Dendritic cell treated with granulocyte-macrophage colony-stimulating factor and Interleukin-4, amounts not matched to agents 40 ng/mL and 50 ng/mL, for 4 days (primary cell): ENCODE data around the gene SPRN.

ENCODE experiments used
- H3K27ac Mint-ChIP-seq: one replicate; pipeline ENCODE4 v1.8.0; 2022; ENCODE audit warnings: mild to moderate bottlenecking, mixed read lengths
- H3K27me3 Mint-ChIP-seq: one replicate; pipeline ENCODE4 v1.8.0; 2022; ENCODE audit warnings: mild to moderate bottlenecking, mixed read lengths
- H3K36me3 Mint-ChIP-seq: one replicate; pipeline ENCODE4 v1.8.0; 2022; ENCODE audit warnings: low read depth, mixed read lengths
- H3K4me1 Mint-ChIP-seq: one replicate; pipeline ENCODE4 v1.8.0; 2022; ENCODE audit warnings: low read depth, mixed read lengths
- H3K4me3 Mint-ChIP-seq: one replicate; pipeline ENCODE4 v1.8.0; 2022; ENCODE audit warnings: mild to moderate bottlenecking, moderate library complexity, mixed read lengths
- H3K9me3 Mint-ChIP-seq: one replicate; pipeline ENCODE4 v1.8.0; 2022; ENCODE audit warnings: mixed read lengths
- intact Hi-C: fragments of 100-400 bp; cut with micrococcal nuclease; formaldehyde crosslinking; loops from one replicate; pipeline ENCODE4 v1.15.0; 2022

Gene SPRN

DNA sequence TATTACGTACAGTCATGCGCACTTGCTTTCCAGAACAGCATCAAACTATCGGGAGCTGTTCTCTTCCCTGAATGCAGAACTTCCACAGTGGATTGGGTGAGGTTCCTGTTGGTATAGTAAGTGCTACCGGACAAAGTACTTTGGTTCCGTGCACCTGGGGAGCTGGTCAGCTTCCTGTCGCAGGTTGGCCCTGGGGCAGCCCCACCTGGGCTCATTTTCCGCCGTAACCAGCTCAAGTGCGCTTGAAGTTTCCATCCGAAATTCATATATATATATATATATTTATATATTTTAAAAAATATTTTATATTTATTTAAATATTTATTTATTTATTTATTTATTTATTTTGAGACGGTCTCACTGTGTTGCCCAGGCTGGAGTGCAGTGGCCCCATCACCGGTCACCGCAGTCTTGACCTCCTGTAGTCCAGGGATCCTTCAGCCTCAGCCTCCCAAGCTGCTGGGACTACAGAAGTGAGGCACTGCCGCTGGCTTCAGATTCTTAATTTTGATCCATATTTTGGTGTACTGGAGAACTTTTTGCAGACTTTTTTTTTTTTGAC lies 35.9 kb upstream of the SPRN start:
- Mint-ChIP-seq H3K36me3 (no peaks in the 10 kb centered on the region), H3K9me3 (no peaks in the 10 kb centered on the region), H3K27ac (no peak overlapping the region), H3K4me1 (no peaks in the 10 kb centered on the region), H3K4me3 (no peak overlapping the region), H3K27me3 (no peaks in the 10 kb centered on the region)
- intact Hi-C loops = no loop called here

DNA sequence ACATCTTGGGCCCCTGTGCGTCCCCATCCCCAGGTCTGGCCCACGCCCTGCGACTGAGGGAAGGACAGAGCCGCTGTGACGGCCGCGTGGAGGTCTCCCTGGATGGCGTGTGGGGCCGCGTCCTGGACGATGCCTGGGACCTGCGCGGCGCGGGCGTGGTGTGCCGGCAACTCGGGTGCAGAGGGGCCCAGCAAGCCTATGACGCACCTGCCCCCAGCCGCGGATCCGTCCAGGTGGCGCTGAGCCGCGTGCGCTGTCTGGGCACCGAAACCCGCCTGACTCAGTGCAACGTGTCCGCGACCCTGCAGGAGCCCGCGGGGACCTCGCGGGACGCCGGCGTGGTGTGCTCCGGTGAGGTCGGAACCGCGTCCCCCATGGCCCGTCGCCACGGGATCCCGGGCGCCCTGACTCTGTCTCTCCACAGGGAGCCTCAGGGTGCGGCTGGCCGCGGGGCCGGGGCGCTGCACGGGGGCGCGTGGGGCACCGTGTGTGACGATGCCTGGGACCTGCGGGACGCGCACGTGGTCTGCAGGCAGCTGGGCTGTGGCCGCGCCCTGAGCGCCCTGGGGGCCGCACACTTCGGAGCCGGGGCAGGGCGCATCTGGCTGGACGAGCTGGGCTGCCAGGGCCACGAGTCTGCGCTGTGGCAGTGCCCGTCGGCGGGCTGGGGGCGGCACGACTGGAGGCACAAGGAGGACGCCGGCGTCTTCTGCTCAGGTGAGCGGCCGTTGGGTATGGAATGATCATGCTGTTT lies 35.2 kb upstream of the SPRN start:
- no peaks in the 10 kb centered on the region for H3K4me1 Mint-ChIP-seq
- no peaks in the 10 kb centered on the region for H3K36me3 Mint-ChIP-seq
- no peaks in the 10 kb centered on the region for H3K27me3 Mint-ChIP-seq
- intact Hi-C loops = no loop called here
- no peaks in the 10 kb centered on the region for H3K9me3 Mint-ChIP-seq
- no peak overlapping the region for H3K27ac Mint-ChIP-seq
- no peak overlapping the region for H3K4me3 Mint-ChIP-seq

DNA sequence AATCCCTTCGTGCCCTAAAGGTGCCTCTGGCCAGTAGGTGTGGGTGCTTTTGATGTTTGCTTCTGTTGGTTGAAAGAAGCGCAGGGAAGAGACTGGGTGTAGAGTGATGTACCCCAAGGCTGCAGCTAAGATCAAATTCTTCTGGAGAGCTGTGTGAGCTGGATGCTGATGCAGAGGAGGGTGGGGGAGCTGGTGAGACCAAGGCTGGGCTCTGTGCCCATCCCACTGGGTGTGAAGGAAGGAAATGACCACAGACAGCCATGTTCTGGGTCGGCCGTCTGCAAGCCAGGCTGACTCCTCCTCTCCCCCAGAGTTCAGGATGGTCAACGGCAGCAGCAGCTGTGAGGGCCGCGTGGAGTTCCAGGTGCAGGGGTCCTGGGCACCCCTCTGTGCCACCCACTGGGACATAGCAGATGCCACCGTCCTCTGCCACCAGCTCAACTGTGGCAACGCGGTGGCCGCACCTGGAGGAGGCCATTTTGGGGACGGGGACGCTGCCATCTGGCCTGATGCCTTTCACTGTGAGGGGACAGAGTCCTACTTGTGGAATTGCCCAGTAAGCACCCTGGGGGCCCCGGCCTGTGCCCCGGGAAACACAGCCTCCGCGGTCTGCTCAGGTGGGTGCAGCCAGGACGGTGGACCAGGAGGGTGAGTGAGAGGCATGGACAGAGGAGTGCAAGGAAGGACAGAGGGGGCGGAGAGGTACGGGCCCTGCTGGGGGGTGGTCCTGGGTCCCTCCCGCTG lies 34.5 kb upstream of the SPRN start:
- H3K9me3 Mint-ChIP-seq = no peaks in the 10 kb centered on the region
- intact Hi-C loops = no loop called here
- H3K36me3 Mint-ChIP-seq = no peaks in the 10 kb centered on the region
- H3K27me3 Mint-ChIP-seq = no peaks in the 10 kb centered on the region
- H3K4me1 Mint-ChIP-seq = no peaks in the 10 kb centered on the region
- no peak overlapping the region for H3K4me3 Mint-ChIP-seq
- no peak overlapping the region for H3K27ac Mint-ChIP-seq

GRCh38 chr10:133458021-133458709 lies 33.7 kb upstream of the SPRN start:
- no peaks in the 10 kb centered on the region for H3K4me1 Mint-ChIP-seq
- no peaks in the 10 kb centered on the region for H3K27me3 Mint-ChIP-seq
- H3K27ac Mint-ChIP-seq = no peak overlapping the region
- H3K36me3 Mint-ChIP-seq = no peaks in the 10 kb centered on the region
- H3K9me3 Mint-ChIP-seq = no peaks in the 10 kb centered on the region
- intact Hi-C loops = no loop called here
- no peak overlapping the region for H3K4me3 Mint-ChIP-seq

DNA sequence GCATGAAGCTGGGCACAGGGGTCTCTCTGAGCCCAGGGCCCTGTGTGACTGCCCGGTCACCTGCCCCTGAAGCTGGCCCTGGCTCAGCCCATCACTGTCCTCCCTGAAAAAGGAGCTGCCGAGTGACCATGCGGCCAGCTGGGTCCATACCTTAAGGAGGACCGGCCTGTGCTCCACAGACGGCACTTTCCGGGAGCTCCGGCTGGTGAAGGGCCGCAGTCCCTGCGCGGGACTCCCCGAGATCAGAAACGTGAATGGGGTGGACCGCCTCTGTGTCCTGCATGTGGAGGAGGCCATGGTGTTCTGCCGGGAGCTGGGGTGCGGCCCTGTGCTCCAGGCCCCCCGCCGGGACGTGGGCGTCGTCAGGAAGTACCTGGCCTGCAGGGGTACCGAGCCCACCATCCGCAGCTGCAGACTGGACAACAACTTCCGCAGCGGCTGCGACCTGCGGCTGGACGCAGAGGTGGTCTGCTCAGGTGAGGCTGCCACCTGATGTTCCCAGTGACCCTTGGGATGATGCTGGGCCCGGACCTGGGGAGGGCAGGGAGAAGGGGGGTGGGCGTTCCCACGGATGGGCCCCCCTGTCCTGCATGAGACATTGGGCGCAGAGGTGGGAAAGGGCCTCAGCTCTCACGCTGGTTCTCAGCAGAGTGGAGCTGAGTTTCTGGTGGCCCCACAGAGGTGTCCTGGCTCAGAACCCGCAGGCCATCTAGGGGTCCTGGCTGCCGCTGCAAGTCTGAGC lies 32.8 kb upstream of the SPRN start:
- intact Hi-C loops = no loop called here
- H3K27me3 Mint-ChIP-seq = no peaks in the 10 kb centered on the region
- no peak overlapping the region for H3K4me3 Mint-ChIP-seq
- H3K36me3 Mint-ChIP-seq = no peaks in the 10 kb centered on the region
- no peaks in the 10 kb centered on the region for H3K9me3 Mint-ChIP-seq
- H3K27ac Mint-ChIP-seq = no peak overlapping the region
- no peaks in the 10 kb centered on the region for H3K4me1 Mint-ChIP-seq

DNA sequence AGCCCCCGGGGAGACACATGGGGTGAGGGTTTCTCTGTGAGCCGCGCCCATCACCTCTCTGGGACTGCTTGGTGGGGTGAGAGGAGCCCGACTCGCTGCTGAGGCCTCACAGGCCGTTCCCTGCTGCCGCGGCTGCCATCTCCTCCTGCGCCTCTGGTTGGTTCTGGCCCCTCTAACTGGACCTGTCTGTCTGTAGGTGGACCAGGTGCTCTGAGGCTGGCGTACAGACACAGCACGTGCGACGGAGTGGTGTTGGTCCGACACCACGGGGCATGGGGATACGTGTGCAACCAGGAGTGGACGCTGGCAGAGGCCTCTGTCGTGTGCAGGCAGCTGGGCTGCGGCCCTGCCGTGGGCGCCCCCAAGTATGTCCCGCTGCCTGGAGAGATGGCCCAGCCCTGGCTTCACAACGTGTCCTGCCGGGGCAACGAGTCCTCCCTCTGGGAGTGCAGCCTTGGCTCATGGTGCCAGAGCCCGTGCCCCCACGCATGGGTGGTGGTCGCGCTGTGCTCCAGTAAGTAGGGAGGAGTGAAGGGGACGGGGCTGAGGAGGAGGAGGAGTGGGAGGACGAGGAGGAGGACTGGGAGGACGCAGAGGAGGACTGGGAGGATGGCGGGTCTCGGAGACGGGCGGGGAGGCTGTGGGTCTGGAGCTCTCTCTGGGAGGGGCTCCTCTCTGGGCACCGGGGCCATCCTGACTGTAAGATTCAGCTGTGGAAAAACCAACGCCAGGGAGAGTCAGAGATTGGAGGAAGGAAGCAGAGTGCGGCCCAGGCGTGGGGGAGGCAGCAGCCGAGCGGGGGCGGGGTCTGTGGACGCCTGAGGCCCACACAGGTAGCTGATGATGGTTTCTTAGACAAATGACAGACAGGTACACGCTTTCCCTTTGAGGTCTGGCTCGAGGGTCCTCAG lies 31.9 kb upstream of the SPRN start:
- no peaks in the 10 kb centered on the region for H3K36me3 Mint-ChIP-seq
- intact Hi-C loops = no loop called here
- no peaks in the 10 kb centered on the region for H3K9me3 Mint-ChIP-seq
- H3K27me3 Mint-ChIP-seq = no peaks in the 10 kb centered on the region
- no peak overlapping the region for H3K4me3 Mint-ChIP-seq
- H3K4me1 Mint-ChIP-seq = no peaks in the 10 kb centered on the region
- no peak overlapping the region for H3K27ac Mint-ChIP-seq

DNA sequence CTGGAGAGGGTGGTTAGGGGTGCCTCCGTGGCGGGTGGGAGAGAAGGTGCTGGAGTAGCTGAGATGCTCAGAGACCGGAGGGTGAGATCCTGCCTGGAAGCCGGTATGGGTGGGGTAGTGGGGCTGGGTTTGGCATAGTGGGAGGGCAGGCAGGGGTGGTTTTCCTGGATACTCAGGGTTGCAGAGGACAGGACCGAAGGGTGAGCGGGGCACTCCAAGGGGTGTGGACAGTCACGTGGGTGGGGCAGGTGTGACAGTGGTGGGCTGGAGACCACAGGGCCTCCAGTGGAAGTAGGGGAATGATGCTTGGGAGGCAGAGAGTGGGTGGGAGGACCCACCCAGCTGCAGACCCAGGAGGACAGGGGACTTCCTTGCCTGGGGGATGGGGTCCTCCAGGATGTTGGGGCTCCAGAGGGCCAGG lies 31.2 kb upstream of the SPRN start:
- intact Hi-C loops = no loop called here
- Mint-ChIP-seq H3K4me1 (no peaks in the 10 kb centered on the region), H3K9me3 (no peaks in the 10 kb centered on the region), H3K4me3 (no peak overlapping the region), H3K36me3 (no peaks in the 10 kb centered on the region), H3K27me3 (peaks cover 2% of the 10 kb centered on the region), H3K27ac (no peak overlapping the region)

- Mint-ChIP-seq H3K9me3 (no peaks in the 10 kb centered on the region), H3K27ac (no peak overlapping the region), H3K4me1 (no peaks in the 10 kb centered on the region), H3K4me3 (no peak overlapping the region), H3K36me3 (no peaks in the 10 kb centered on the region), H3K27me3 (peaks cover 2% of the 10 kb centered on the region)
- intact Hi-C loops = no loop called here
Measured at GRCh38 chr10:133455196-133455595, 30.8 kb upstream of the SPRN start.

DNA sequence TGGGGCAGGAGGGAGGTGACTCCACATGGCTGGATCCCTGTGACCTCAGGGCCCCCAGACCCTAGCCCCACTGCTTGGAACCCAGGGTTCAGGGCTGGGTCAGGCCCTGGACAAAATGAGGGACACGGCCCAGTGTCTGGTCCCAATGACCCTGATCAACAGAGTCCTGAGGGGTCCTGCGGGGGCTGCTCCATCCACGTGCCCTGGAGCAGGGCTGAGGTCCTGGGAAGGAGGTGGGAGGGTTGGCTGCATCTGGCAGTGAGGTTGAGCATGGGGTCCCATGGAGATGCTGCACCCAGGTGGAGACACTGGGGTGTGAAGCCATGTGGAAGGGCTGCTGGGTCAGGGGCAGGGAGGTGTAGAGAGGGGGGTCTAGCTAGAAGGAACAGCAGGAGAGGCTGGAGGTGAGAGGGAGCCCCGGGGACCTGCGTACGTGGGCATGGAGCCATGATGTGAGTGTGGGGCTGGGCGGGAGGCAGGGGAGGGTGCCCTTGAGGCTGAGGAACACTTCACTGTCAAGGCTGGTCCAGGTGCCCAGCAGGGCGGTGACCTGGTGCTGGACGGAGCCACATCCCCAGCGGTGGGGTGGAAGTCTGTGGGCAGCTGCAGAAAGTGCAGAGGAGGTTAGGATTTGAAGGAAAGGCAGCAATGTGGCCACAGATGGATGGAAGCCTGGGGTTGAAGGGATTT lies 29.9 kb upstream of the SPRN start:
- Mint-ChIP-seq H3K4me1 (no peaks in the 10 kb centered on the region), H3K9me3 (peaks cover 2% of the 10 kb centered on the region), H3K4me3 (no peak overlapping the region), H3K36me3 (no peaks in the 10 kb centered on the region), H3K27me3 (peaks cover 2% of the 10 kb centered on the region), H3K27ac (no peak overlapping the region)
- intact Hi-C loops = no loop called here

DNA sequence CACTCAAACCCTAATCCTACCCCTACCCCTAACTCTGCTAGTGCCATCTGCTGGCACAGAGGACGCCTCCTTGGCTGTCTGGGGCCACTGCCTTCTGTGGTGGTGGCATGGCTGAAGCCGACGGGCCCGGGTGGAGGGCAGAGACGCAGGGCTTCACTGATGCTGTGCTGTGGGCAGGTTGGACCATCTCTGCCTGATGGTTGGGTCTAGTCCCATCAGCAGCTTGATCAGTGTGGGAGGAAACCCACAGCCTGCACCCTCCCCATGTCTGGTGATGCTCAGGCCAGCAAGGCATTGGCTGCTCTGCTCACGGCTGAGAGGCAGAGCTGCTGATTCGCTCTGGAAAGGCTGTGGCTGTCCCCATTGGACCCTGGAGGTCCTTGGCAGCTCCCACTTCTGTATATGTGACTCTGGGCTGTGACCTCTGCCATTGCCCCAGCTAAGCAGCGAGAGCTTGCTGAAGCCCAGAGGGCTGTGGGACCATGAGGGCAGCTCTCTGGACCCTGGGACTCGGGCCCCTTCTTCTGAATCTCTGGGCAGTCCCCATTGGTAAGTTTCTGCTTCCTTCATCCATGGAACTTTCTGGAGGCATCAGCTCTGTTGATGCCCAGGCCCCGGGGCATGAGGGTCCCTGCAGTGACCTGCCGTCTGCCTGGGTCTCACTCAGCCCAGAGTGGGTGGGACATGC lies 29.2 kb upstream of the SPRN start, which contains the start of gene SCART1:
Gene SCART1 (plus strand): TSS at position 430 of the 688 bp plus-strand sequence. CDS start 53 bp downstream, at position 483.
- no peaks in the 10 kb centered on the region for H3K4me1 Mint-ChIP-seq
- H3K4me3 Mint-ChIP-seq = no peak within 1 kb of the TSS
- intact Hi-C loops = no loop called here
- H3K27me3 Mint-ChIP-seq = peaks cover 2% of the 10 kb centered on the region
- H3K9me3 Mint-ChIP-seq = peaks cover 9% of the 10 kb centered on the region
- H3K36me3 Mint-ChIP-seq = no peaks in the 10 kb centered on the region
- H3K27ac Mint-ChIP-seq = no peak within 1 kb of the TSS

DNA sequence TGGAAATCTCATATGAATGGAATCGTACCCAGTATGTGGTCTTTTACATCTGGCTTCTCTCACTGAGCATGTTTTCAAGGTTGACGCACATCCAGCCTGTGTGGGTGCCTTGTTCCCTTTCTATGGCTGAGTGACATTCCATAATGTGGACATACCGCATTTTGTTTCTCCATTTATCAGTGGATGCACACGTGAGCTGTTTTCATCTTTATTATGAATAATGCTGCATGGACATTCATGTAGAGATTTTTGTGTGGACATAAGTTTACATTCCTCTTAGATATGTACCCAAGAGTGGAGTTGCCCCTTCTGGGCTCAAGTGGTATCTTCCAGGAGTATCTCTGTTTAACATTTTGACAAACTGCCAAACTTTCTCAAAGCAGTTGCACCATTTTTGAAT lies 28.0 kb upstream of the SPRN start:
- Mint-ChIP-seq H3K36me3 (no peaks in the 10 kb centered on the region), H3K4me3 (no peak overlapping the region), H3K27ac (no peak overlapping the region), H3K4me1 (no peaks in the 10 kb centered on the region), H3K9me3 (peaks cover 21% of the 10 kb centered on the region), H3K27me3 (peaks cover 2% of the 10 kb centered on the region)
- intact Hi-C loops = no loop called here

GRCh38 chr10:133451346-133451745 lies 26.9 kb upstream of the SPRN start:
- H3K9me3 Mint-ChIP-seq = peaks cover 32% of the 10 kb centered on the region
- H3K4me3 Mint-ChIP-seq = no peak overlapping the region
- no peak overlapping the region for H3K27ac Mint-ChIP-seq
- intact Hi-C loops = no loop called here
- H3K27me3 Mint-ChIP-seq = peaks cover 7% of the 10 kb centered on the region
- no peaks in the 10 kb centered on the region for H3K36me3 Mint-ChIP-seq
- H3K4me1 Mint-ChIP-seq = no peaks in the 10 kb centered on the region
